Mesenchymal stem cell (in vitro differentiated cells and primary cell): Measurements from ENCODE around the gene ABCB1.

Experiments
- DNase-seq: peaks from one replicate; pipeline ENCODE4 v3.0.0-alpha.2; 2013
- H2AFZ ChIP-seq: one replicate; pipeline ENCODE4 v1.6.1; 2013; ENCODE audit warnings: low read depth, mild to moderate bottlenecking, control low read depth, inconsistent platforms, low read length, moderate library complexity
- H2AK5ac ChIP-seq: 2 replicates; pipeline ENCODE4 v1.6.1; 2013; ENCODE audit warnings: low read length, moderate library complexity, mild to moderate bottlenecking, inconsistent platforms; ENCODE audit not compliant: severe bottlenecking
- H2BK120ac ChIP-seq: one replicate; pipeline ENCODE4 v1.6.1; 2013; ENCODE audit warnings: low read depth, mild to moderate bottlenecking, inconsistent platforms, low read length, moderate library complexity
- H2BK12ac ChIP-seq, 2 experiments: one replicate each; pipeline ENCODE4 v1.6.1; 2013; ENCODE audit warnings: inconsistent platforms in 2 of 2, low read length in 2 of 2, mild to moderate bottlenecking in 2 of 2, moderate library complexity in 2 of 2, control low read depth in 1 of 2
- H2BK15ac ChIP-seq: one replicate; pipeline ENCODE4 v1.6.1; 2013; ENCODE audit warnings: mild to moderate bottlenecking, low read depth, inconsistent platforms; ENCODE audit not compliant: poor library complexity, severe bottlenecking
- H2BK5ac ChIP-seq: 2 replicates; pipeline ENCODE4 v1.6.1; 2013; ENCODE audit warnings: low read depth, mild to moderate bottlenecking, low read length, control low read depth, inconsistent platforms; ENCODE audit not compliant: poor library complexity, severe bottlenecking
- H3K14ac ChIP-seq, 2 experiments: one replicate each; pipeline ENCODE4 v1.6.1; 2013; ENCODE audit warnings: inconsistent platforms in 2 of 2, low read length in 2 of 2, control low read depth in 1 of 2, mild to moderate bottlenecking in 1 of 2, moderate library complexity in 1 of 2
- H3K18ac ChIP-seq, 2 experiments: one replicate each; pipeline ENCODE4 v1.6.1; 2013; ENCODE audit warnings: inconsistent platforms in 2 of 2, low read length in 2 of 2, control low read depth in 1 of 2, low read depth in 1 of 2, mild to moderate bottlenecking in 1 of 2
- H3K23ac ChIP-seq, 2 experiments: one replicate each; pipeline ENCODE4 v1.6.1; 2013; ENCODE audit warnings: inconsistent platforms in 2 of 2, low read length in 2 of 2, mild to moderate bottlenecking in 2 of 2, moderate library complexity in 2 of 2, control low read depth in 1 of 2
- H3K27ac ChIP-seq: 2 replicates; pipeline ENCODE4 v1.5.1; 2013; ENCODE audit warnings: mild to moderate bottlenecking, moderate library complexity, low read length, control low read depth, inconsistent platforms; ENCODE audit not compliant: poor library complexity, severe bottlenecking
- H3K27me3 ChIP-seq, 2 experiments: 2 replicates each; pipeline versions ENCODE4 v1.6.1 to v1.7.0; 2013; ENCODE audit warnings: low read length in 2 of 2, mild to moderate bottlenecking in 2 of 2, moderate library complexity in 2 of 2, control low read depth in 1 of 2, inconsistent platforms in 1 of 2; ENCODE audit not compliant: control insufficient read depth in 1 of 2, insufficient read depth in 1 of 2
- H3K36me3 ChIP-seq, 2 experiments: 2 replicates each; pipeline versions ENCODE4 v1.6.1 to v1.7.0; 2013; ENCODE audit warnings: low read length in 2 of 2, control low read depth in 1 of 2, inconsistent platforms in 1 of 2, low read depth in 1 of 2, mild to moderate bottlenecking in 1 of 2; ENCODE audit not compliant: insufficient read depth in 2 of 2, control insufficient read depth in 1 of 2
- H3K4ac ChIP-seq, 2 experiments: one replicate each; pipeline ENCODE4 v1.6.1; 2013; ENCODE audit warnings: inconsistent platforms in 2 of 2, low read length in 2 of 2, mild to moderate bottlenecking in 2 of 2, moderate library complexity in 2 of 2, control low read depth in 1 of 2, low read depth in 1 of 2
- H3K4me1 ChIP-seq: 2 replicates; pipeline ENCODE4 v1.6.1; 2013; ENCODE audit warnings: low read depth, low read length, control low read depth; ENCODE audit not compliant: control insufficient read depth, insufficient read depth
- H3K4me2 ChIP-seq: 2 replicates; pipeline ENCODE4 v1.6.1; 2013; ENCODE audit warnings: low read length, mild to moderate bottlenecking, inconsistent platforms; ENCODE audit not compliant: poor library complexity, severe bottlenecking
- H3K4me3 ChIP-seq, 2 experiments: 2 replicates each; pipeline versions ENCODE4 v1.5.1 to v1.7.0; 2013; ENCODE audit warnings: low read length in 2 of 2, mild to moderate bottlenecking in 2 of 2, control low read depth in 1 of 2, low read depth in 1 of 2; ENCODE audit not compliant: insufficient read depth in 1 of 2
- H3K79me1 ChIP-seq: replicated peaks from 2 replicates; pipeline ENCODE4 v1.6.1; 2013; ENCODE audit warnings: mild to moderate bottlenecking, control low read depth, low read length, inconsistent platforms; ENCODE audit not compliant: poor library complexity, severe bottlenecking
- H3K9ac ChIP-seq: 2 replicates; pipeline ENCODE4 v1.7.0; 2013; ENCODE audit warnings: mild to moderate bottlenecking, low read length, moderate library complexity
- H3K9me3 ChIP-seq: 2 replicates; pipeline ENCODE4 v1.7.0; 2013; ENCODE audit warnings: mild to moderate bottlenecking, low read length; ENCODE audit not compliant: control insufficient read depth
- H4K8ac ChIP-seq: one replicate; pipeline ENCODE4 v1.6.1; 2013; ENCODE audit warnings: inconsistent platforms, mild to moderate bottlenecking, low read length, moderate library complexity
- H4K91ac ChIP-seq: one replicate; pipeline ENCODE4 v1.6.1; 2013; ENCODE audit warnings: mild to moderate bottlenecking, low read length, inconsistent platforms
- WGBS: methylation state at CpG from one replicate; pipeline ENCODE4 v1.1.7; 2013; ENCODE audit warnings: mixed read lengths; 5-methylcytosine and 5-hydroxymethylcytosine counted together

ABCB1 gene

DNA sequence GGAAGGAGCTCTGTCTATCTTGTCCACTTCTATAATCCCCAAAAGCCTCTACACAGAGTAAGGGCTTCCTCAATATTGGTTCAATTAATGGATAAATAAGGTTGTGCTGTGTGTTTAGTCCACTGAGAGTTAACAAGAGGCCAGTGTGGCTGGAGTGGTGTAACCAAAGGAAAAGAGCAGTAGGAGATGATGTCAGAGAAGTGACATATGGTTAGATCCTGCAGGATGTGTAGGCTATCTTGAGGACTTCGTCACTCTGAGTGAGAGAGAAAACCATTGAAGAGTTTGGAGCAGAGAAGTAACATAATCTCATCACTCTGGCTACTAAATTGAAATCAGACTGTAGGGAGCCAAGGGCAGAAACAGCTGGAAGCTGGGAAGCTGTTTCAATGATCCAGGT is 14.5 kb upstream of the ABCB1 start:
- Histone ChIP-seq H2AK5ac (no peak overlapping the region), H3K9me3 (no peaks in the 10 kb centered on the region), H2BK5ac (no peak overlapping the region), H3K27ac (no peak overlapping the region), H3K14ac (no peak overlapping the region), H3K4me1 (no peaks in the 10 kb centered on the region), H2AFZ (no peak overlapping the region), H3K36me3 (no peaks in the 10 kb centered on the region), H3K27me3 (no peaks in the 10 kb centered on the region), H4K91ac (no peak overlapping the region), H3K4me2 (no peak overlapping the region), H3K4me3 (no peak overlapping the region), H2BK15ac (no peak overlapping the region), H2BK12ac (no peak overlapping the region), H2BK120ac (no peak overlapping the region), H3K79me1 (no peaks in the 10 kb centered on the region), H3K23ac (no peak overlapping the region), H4K8ac (no peak overlapping the region), H3K18ac (no peak overlapping the region), H3K9ac (no peak overlapping the region), H3K4ac (no peak overlapping the region)
- WGBS, result 50% methylated on average over 1 of the region's 1 CpG
- no peak for DNase-seq

DNA sequence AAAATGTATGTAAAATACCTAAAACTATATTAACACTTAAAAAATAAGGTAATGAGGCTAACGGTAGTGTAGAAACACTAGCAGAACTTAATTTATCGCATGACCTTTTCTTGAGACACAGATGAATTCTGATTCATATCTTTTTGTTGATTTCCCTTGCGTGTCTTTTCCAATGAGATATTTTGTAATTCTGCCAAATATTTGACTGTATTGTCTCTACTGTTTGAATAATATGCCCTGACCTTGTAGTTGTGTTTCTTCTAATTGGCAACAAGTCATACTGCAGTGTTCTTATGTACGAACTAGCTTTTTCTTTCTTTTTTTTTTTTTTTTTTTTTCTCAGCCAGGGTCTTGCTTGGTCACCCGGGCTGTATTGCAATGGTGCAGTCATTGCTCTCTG is 9.2 kb upstream of the ABCB1 start:
- Histone ChIP-seq H2AK5ac (no peak overlapping the region), H3K23ac (no peak overlapping the region), H4K8ac (no peak overlapping the region), H3K14ac (no peak overlapping the region), H3K4me2 (no peak overlapping the region), H3K79me1 (no peaks in the 10 kb centered on the region), H3K27me3 (no peaks in the 10 kb centered on the region), H3K4me3 (no peak overlapping the region), H3K27ac (no peak overlapping the region), H4K91ac (no peak overlapping the region), H3K9ac (no peak overlapping the region), H3K36me3 (no peaks in the 10 kb centered on the region), H2BK15ac (no peak overlapping the region), H2BK5ac (no peak overlapping the region), H2BK120ac (no peak overlapping the region), H3K9me3 (no peaks in the 10 kb centered on the region), H3K4ac (no peak overlapping the region), H3K18ac (no peak overlapping the region), H2BK12ac (no peak overlapping the region), H3K4me1 (no peaks in the 10 kb centered on the region), H2AFZ (no peak overlapping the region)
- no peak for DNase-seq
- 88% methylated on average over 4 of the region's 5 CpGs for WGBS

DNA sequence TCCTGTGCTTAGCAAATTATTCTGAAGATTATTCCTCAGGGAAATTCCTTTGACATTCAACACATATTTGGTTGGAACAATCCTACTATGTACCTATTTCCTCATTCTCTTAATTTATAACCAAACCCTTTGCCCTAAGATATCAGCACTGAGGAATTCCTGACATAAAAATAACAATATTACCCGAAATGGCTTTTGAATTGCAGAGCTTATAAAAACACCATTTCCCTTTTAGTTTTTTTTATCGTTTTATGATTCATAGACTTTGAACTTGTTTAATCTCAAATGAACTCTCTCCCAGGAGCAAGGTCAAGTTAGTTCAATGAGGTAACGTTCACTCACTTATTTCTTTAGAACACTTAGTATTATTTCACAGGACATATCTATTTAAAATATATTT is 7.7 kb upstream of the ABCB1 start:
- Histone ChIP-seq H4K91ac (no peak overlapping the region), H2BK15ac (no peak overlapping the region), H3K4ac (no peak overlapping the region), H3K79me1 (no peaks in the 10 kb centered on the region), H3K4me1 (no peaks in the 10 kb centered on the region), H3K14ac (no peak overlapping the region), H4K8ac (no peak overlapping the region), H3K9ac (no peak overlapping the region), H3K4me2 (no peak overlapping the region), H3K4me3 (no peak overlapping the region), H3K18ac (no peak overlapping the region), H2BK120ac (no peak overlapping the region), H3K36me3 (no peaks in the 10 kb centered on the region), H2AFZ (no peak overlapping the region), H2BK5ac (no peak overlapping the region), H2BK12ac (no peak overlapping the region), H2AK5ac (no peak overlapping the region), H3K27me3 (peaks cover 0 to 8% of the 10 kb centered on the region in 2 experiments), H3K23ac (no peak overlapping the region), H3K27ac (no peak overlapping the region), H3K9me3 (no peaks in the 10 kb centered on the region)
- no peak for DNase-seq
- WGBS, result 82% methylated on average over 2 of the region's 3 CpGs

DNA sequence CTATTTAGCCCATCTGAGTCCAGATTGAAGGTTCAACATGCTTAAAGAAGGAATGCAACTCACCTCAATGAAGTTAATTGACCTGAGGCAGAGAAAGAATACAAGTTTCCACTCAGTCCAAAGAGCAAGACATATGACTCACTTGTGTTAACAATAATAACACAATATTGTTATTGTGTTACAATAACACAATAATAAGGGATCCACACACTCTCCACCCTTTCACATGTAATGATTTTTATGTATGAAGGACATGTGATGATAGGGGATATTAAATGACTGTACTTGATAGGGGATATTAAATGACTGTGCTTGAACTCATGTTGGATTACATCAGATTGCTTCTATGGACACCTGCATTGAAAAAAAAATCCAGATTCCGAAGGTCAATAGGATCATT is 3.6 kb upstream of the ABCB1 start:
- Histone ChIP-seq H3K36me3 (no peaks in the 10 kb centered on the region), H3K4ac (no peak overlapping the region), H3K4me3 (no peak overlapping the region), H2AK5ac (no peak overlapping the region), H3K9ac (no peak overlapping the region), H2BK120ac (no peak overlapping the region), H3K4me1 (peaks cover 4% of the 10 kb centered on the region), H2AFZ (no peak overlapping the region), H3K27me3 (peaks cover 0 to 38% of the 10 kb centered on the region in 2 experiments), H3K9me3 (no peaks in the 10 kb centered on the region), H2BK5ac (no peak overlapping the region), H3K27ac (no peak overlapping the region), H3K4me2 (no peak overlapping the region), H4K91ac (no peak overlapping the region), H2BK15ac (no peak overlapping the region), H3K14ac (no peak overlapping the region), H3K23ac (no peak overlapping the region), H3K18ac (no peak overlapping the region), H2BK12ac (no peak overlapping the region), H3K79me1 (no peaks in the 10 kb centered on the region), H4K8ac (no peak overlapping the region)
- no peak for DNase-seq
- 55% methylated on average over 1 of the region's 1 CpG for whole genome bisulfite sequencing
